Fibroblast of mammary gland (primary cell): ENCODE measurements around the gene FBXW8.

Source experiments
- DNase-seq: peaks from one replicate; pipeline ENCODE4 v3.0.0-alpha.2; 2010; ENCODE audit warnings: low read depth
- H3K4me3 ChIP-seq: 2 replicates; pipeline ENCODE4 v1.5.1; 2011; ENCODE audit warnings: low read depth, mild to moderate bottlenecking, low read length, moderate library complexity; ENCODE audit not compliant: control insufficient read depth
- CTCF ChIP-seq: conservative IDR thresholded peaks from 2 replicates; pipeline ENCODE4 v1.5.1; 2011; ENCODE audit warnings: low read depth, low read length, inconsistent platforms; ENCODE audit not compliant: control insufficient read depth, insufficient read depth

FBXW8 gene

GRCh38 chr12:117011988-117012805, 101.4 kb downstream of the FBXW8 start:
- no peak for TF ChIP-seq CTCF
- DNase-seq, result peak; percentile 63
- no peak overlapping the region for H3K4me3 ChIP-seq

- TF ChIP-seq CTCF, result no peak
- no peak overlapping the region for H3K4me3 ChIP-seq
- peak; percentile 41 for DNase-seq
These were observed 103.0 kb downstream of the FBXW8 start for GRCh38 chr12:117013726-117014125.

GRCh38 chr12:117014342-117014887, 103.7 kb downstream of the FBXW8 start:
- H3K4me3 ChIP-seq, result no peak overlapping the region
- DNase-seq, result no peak
- no peak for TF ChIP-seq CTCF

GRCh38 chr12:117015811-117016210, 105.1 kb downstream of the FBXW8 start:
- TF ChIP-seq CTCF, result no peak
- no peak overlapping the region for H3K4me3 ChIP-seq
- no peak for DNase-seq

- H3K4me3 ChIP-seq, result no peak overlapping the region
- DNase-seq, result no peak
- no peak for TF ChIP-seq CTCF
These were observed 107.1 kb downstream of the FBXW8 start for GRCh38 chr12:117017807-117018206.

GRCh38 chr12:117018276-117018675, 107.5 kb downstream of the FBXW8 start:
- H3K4me3 ChIP-seq, result no peak overlapping the region
- no peak for TF ChIP-seq CTCF
- no peak for DNase-seq
